ENCODE data around the gene POLR1G. TPM values are rescaled to one million over a fixed set of nuclear protein-coding genes. Genes with fewer than 3 reads are reported as not detected.

Gene POLR1G
- total and polyA plus RNA-seq, 4 donors, result 2.3 to 9.5 (median 8.8) TPM

GRCh38 chr19:45442778-45443461 is 36.5 kb downstream of the POLR1G start:
- peaks cover 32% of the 10 kb centered on the region for H3K4me1 ChIP-seq (ENCODE audit: control insufficient read depth, insufficient read depth, low read length)
- peak in 2 of 6 donors; percentile 31 to 41 for DNase-seq (ENCODE audit: low read depth in 4 of 6, low spot score in 6 of 6)
- H3K36me3 ChIP-seq (ENCODE audit: control insufficient read depth, insufficient read depth, low read length), result no peaks in the 10 kb centered on the region
- peaks cover 2% of the 10 kb centered on the region for H3K27me3 ChIP-seq (ENCODE audit: control insufficient read depth, insufficient read depth, low read length)
- H3K27ac ChIP-seq (ENCODE audit: low read depth, low read length), result peak overlapping the region; percentile 79
- 16% methylated on average over 13 of the region's 15 CpGs for whole genome bisulfite sequencing (ENCODE audit: insufficient coverage)
- no peaks in the 10 kb centered on the region for H3K9me3 ChIP-seq (ENCODE audit: control insufficient read depth, insufficient read depth, low read length)
- peak overlapping the region; percentile 62 for H3K4me3 ChIP-seq (ENCODE audit: low read depth, low read length)

GRCh38 chr19:45443462-45444317 is 37.2 kb downstream of the POLR1G start:
- DNase-seq (ENCODE audit: low read depth in 4 of 6, low spot score in 6 of 6), result peak in 2 of 6 donors; percentile 76 to 89
- peaks cover 2% of the 10 kb centered on the region for H3K27me3 ChIP-seq (ENCODE audit: control insufficient read depth, insufficient read depth, low read length)
- peaks cover 32% of the 10 kb centered on the region for H3K4me1 ChIP-seq (ENCODE audit: control insufficient read depth, insufficient read depth, low read length)
- H3K27ac ChIP-seq (ENCODE audit: low read depth, low read length), result peak overlapping the region; percentile 79
- no peaks in the 10 kb centered on the region for H3K36me3 ChIP-seq (ENCODE audit: control insufficient read depth, insufficient read depth, low read length)
- no peaks in the 10 kb centered on the region for H3K9me3 ChIP-seq (ENCODE audit: control insufficient read depth, insufficient read depth, low read length)
- 1% methylated on average over 45 of the region's 49 CpGs for whole genome bisulfite sequencing (ENCODE audit: insufficient coverage)
- H3K4me3 ChIP-seq (ENCODE audit: low read depth, low read length), result peak overlapping the region; percentile 62

GRCh38 chr19:45444318-45445041 is 38.0 kb downstream of the POLR1G start:
- WGBS (ENCODE audit: insufficient coverage), result 7% methylated on average over 35 of the region's 47 CpGs
- peaks cover 32% of the 10 kb centered on the region for H3K4me1 ChIP-seq (ENCODE audit: control insufficient read depth, insufficient read depth, low read length)

GRCh38 chr19:45445139-45445538 is 38.7 kb downstream of the POLR1G start:
- H3K4me1 ChIP-seq (ENCODE audit: control insufficient read depth, insufficient read depth, low read length), result peaks cover 31% of the 10 kb centered on the region
- H3K4me3 ChIP-seq (ENCODE audit: low read depth, low read length), result no peak overlapping the region
- peaks cover 2% of the 10 kb centered on the region for H3K27me3 ChIP-seq (ENCODE audit: control insufficient read depth, insufficient read depth, low read length)
- H3K9me3 ChIP-seq (ENCODE audit: control insufficient read depth, insufficient read depth, low read length), result no peaks in the 10 kb centered on the region
- H3K27ac ChIP-seq (ENCODE audit: low read depth, low read length), result no peak overlapping the region
- no peak for DNase-seq (ENCODE audit: low read depth in 4 of 6, low spot score in 6 of 6)
- WGBS (ENCODE audit: insufficient coverage), result 90% methylated on average over 4 of the region's 4 CpGs
- H3K36me3 ChIP-seq (ENCODE audit: control insufficient read depth, insufficient read depth, low read length), result no peaks in the 10 kb centered on the region

More at GRCh38 chr19:45444318-45445041, 38.0 kb downstream of the POLR1G start:
- peak overlapping the region; percentile 91 for H3K27ac ChIP-seq (ENCODE audit: low read depth, low read length)
- H3K27me3 ChIP-seq (ENCODE audit: control insufficient read depth, insufficient read depth, low read length), result peaks cover 2% of the 10 kb centered on the region
- H3K4me3 ChIP-seq (ENCODE audit: low read depth, low read length), result peak overlapping the region; percentile 39
- peak in 2 of 6 donors; percentile 70 to 92 for DNase-seq (ENCODE audit: low read depth in 4 of 6, low spot score in 6 of 6)
- no peaks in the 10 kb centered on the region for H3K9me3 ChIP-seq (ENCODE audit: control insufficient read depth, insufficient read depth, low read length)
- no peaks in the 10 kb centered on the region for H3K36me3 ChIP-seq (ENCODE audit: control insufficient read depth, insufficient read depth, low read length)

- H3K9me3 ChIP-seq (ENCODE audit: control insufficient read depth, insufficient read depth, low read length), result no peaks in the 10 kb centered on the region
- WGBS (ENCODE audit: insufficient coverage), result 92% methylated on average over 5 of the region's 6 CpGs
- H3K4me1 ChIP-seq (ENCODE audit: control insufficient read depth, insufficient read depth, low read length), result peaks cover 33% of the 10 kb centered on the region
- H3K27me3 ChIP-seq (ENCODE audit: control insufficient read depth, insufficient read depth, low read length), result peaks cover 2% of the 10 kb centered on the region
- no peaks in the 10 kb centered on the region for H3K36me3 ChIP-seq (ENCODE audit: control insufficient read depth, insufficient read depth, low read length)
- DNase-seq (ENCODE audit: low read depth in 4 of 6, low spot score in 6 of 6), result peak in 2 of 6 donors; percentile 10 to 31
- no peak overlapping the region for H3K4me3 ChIP-seq (ENCODE audit: low read depth, low read length)
- no peak overlapping the region for H3K27ac ChIP-seq (ENCODE audit: low read depth, low read length)
These were observed 39.9 kb downstream of the POLR1G start for GRCh38 chr19:45446295-45446694.

- 86% methylated on average over 4 of the region's 7 CpGs for WGBS (ENCODE audit: insufficient coverage)
- Histone ChIP-seq H3K27me3 (ENCODE audit: control insufficient read depth, insufficient read depth, low read length) (peaks cover 2% of the 10 kb centered on the region), H3K4me3 (ENCODE audit: low read depth, low read length) (no peak overlapping the region), H3K4me1 (ENCODE audit: control insufficient read depth, insufficient read depth, low read length) (peaks cover 34% of the 10 kb centered on the region), H3K27ac (ENCODE audit: low read depth, low read length) (no peak overlapping the region), H3K9me3 (ENCODE audit: control insufficient read depth, insufficient read depth, low read length) (no peaks in the 10 kb centered on the region), H3K36me3 (ENCODE audit: control insufficient read depth, insufficient read depth, low read length) (no peaks in the 10 kb centered on the region)
- DNase-seq (ENCODE audit: low read depth in 4 of 6, low spot score in 6 of 6), result no peak
These were observed 40.5 kb downstream of the POLR1G start for GRCh38 chr19:45446944-45447343.

- peaks cover 25% of the 10 kb centered on the region for H3K4me1 ChIP-seq (ENCODE audit: control insufficient read depth, insufficient read depth, low read length)
- DNase-seq (ENCODE audit: low read depth in 4 of 6, low spot score in 6 of 6), result no peak
- 80% methylated on average over 1 of the region's 3 CpGs for WGBS (ENCODE audit: insufficient coverage)
- H3K27ac ChIP-seq (ENCODE audit: low read depth, low read length), result no peak overlapping the region
- H3K36me3 ChIP-seq (ENCODE audit: control insufficient read depth, insufficient read depth, low read length), result no peaks in the 10 kb centered on the region
- no peaks in the 10 kb centered on the region for H3K27me3 ChIP-seq (ENCODE audit: control insufficient read depth, insufficient read depth, low read length)
- H3K4me3 ChIP-seq (ENCODE audit: low read depth, low read length), result no peak overlapping the region
- H3K9me3 ChIP-seq (ENCODE audit: control insufficient read depth, insufficient read depth, low read length), result no peaks in the 10 kb centered on the region
These were observed 41.9 kb downstream of the POLR1G start for GRCh38 chr19:45448425-45448756.

- peaks cover 20% of the 10 kb centered on the region for H3K4me1 ChIP-seq (ENCODE audit: control insufficient read depth, insufficient read depth, low read length)
- no peaks in the 10 kb centered on the region for H3K36me3 ChIP-seq (ENCODE audit: control insufficient read depth, insufficient read depth, low read length)
- H3K9me3 ChIP-seq (ENCODE audit: control insufficient read depth, insufficient read depth, low read length), result no peaks in the 10 kb centered on the region
- peak in 1 of 6 donors; percentile 31 for DNase-seq (ENCODE audit: low read depth in 4 of 6, low spot score in 6 of 6)
- H3K27ac ChIP-seq (ENCODE audit: low read depth, low read length), result peak overlapping the region; percentile 47
- H3K27me3 ChIP-seq (ENCODE audit: control insufficient read depth, insufficient read depth, low read length), result no peaks in the 10 kb centered on the region
- H3K4me3 ChIP-seq (ENCODE audit: low read depth, low read length), result no peak overlapping the region
- WGBS (ENCODE audit: insufficient coverage), result 96% methylated on average over 3 of the region's 7 CpGs
These were observed 42.4 kb downstream of the POLR1G start for GRCh38 chr19:45448887-45449299.

- H3K27ac ChIP-seq (ENCODE audit: low read depth, low read length), result peak overlapping the region; percentile 71
- H3K36me3 ChIP-seq (ENCODE audit: control insufficient read depth, insufficient read depth, low read length), result no peaks in the 10 kb centered on the region
- WGBS (ENCODE audit: insufficient coverage), result 36% methylated on average over 3 of the region's 5 CpGs
- H3K9me3 ChIP-seq (ENCODE audit: control insufficient read depth, insufficient read depth, low read length), result no peaks in the 10 kb centered on the region
- H3K4me1 ChIP-seq (ENCODE audit: control insufficient read depth, insufficient read depth, low read length), result peaks cover 11% of the 10 kb centered on the region
- peak overlapping the region; percentile 59 for H3K4me3 ChIP-seq (ENCODE audit: low read depth, low read length)
- H3K27me3 ChIP-seq (ENCODE audit: control insufficient read depth, insufficient read depth, low read length), result no peaks in the 10 kb centered on the region
- DNase-seq (ENCODE audit: low read depth in 4 of 6, low spot score in 6 of 6), result no peak
These were observed 43.5 kb downstream of the POLR1G start for GRCh38 chr19:45450012-45450333.

Data from spinal cord (tissue), 10 donors.